Stimulated activated CD4-positive, alpha-beta T cell treated with anti-CD3 and anti-CD28 coated beads, Interleukin-4, amount 100 ng/mL, for 24 hours (primary cell): ENCODE results near the gene AFAP1.

Source experiments
- DNase-seq: peaks from one replicate; pipeline ENCODE4 v3.0.0-alpha.2; 2020

Gene AFAP1

GRCh38 chr4:7733801-7734650, 205.6 kb downstream of the AFAP1 start:
- DNase-seq = no peak

DNA sequence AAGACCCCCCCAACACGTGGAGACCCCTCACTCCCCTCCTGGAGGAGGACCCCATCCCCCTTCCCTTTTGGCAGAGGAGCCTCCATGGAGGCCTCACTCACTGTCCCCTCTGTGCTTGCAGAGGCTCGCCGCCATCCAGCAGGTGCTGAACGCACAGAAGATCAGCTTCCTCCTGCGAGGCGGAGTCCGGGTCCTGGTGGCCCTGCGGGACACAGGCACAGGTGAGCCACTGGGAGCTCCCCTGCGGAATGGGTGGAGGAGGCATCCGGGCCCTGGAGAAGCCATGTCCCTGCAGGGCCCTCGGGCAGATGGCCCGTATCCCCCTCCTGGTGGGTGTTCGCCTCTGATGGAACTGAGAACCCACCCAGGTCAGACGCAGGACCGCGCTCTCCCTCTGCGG, 206.5 kb downstream of the AFAP1 start:
- DNase-seq = no peak

- no peak for DNase-seq
These were observed 207.4 kb downstream of the AFAP1 start for GRCh38 chr4:7732263-7732662.

DNA sequence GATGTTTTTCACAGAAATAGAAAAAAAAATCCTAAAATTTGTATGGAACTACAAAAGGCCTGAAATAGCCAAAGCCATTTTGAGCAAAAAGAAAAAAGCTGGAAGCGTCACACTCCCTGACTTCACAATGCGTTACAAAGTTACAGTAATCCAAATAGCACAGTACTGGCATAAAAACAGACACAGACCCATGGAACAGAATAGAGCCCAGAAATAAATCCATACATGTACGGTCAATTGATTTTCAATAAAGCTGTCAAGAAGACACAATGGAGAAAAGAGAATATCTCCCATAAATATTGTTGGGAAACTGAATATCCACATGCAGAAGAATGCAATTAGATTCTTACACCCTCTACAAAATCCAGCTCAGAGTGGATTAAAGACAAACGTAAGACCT, 208.2 kb downstream of the AFAP1 start:
- no peak for DNase-seq

GRCh38 chr4:7727749-7728148, 211.9 kb downstream of the AFAP1 start:
- no peak for DNase-seq

- DNase-seq = no peak
These were observed 212.8 kb downstream of the AFAP1 start for GRCh38 chr4:7726665-7727413.

DNA sequence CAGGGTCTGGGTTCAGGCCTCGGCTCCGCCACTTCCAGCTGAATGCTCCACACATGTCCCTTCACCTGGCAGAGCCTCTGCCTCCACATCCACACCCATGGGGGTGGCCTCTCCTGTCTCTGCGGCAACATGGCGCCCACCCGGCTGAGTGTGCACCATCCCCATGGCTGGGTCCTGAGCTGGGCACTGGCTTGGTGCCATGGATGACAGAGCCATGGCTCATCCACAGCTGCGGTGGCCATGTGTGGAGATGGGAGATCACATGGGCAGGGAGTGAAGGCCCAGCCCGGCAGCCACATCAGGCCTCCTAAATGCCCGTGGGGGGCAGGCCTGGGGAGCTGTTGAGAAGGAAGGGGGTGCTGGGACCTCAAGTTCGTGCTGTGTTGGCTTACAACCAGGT, 213.7 kb downstream of the AFAP1 start:
- DNase-seq = no peak

DNA sequence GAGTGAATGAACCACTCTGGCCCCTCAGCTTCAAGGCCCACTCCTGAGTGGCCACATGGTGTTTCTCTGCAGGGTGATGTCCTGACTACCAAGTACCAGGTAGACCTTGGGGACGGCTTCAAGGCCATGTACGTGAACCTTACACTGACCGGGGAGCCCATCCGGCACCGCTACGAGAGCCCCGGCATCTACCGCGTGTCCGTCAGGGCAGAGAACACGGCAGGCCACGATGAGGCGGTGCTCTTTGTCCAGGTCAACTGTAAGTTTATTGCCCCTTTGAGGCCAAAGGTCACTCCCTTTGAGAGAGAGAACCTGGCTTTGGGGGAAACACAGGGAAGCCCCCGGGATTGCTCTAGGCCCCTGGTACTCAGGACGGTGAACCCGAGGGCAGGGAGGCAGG, 216.0 kb downstream of the AFAP1 start:
- no peak for DNase-seq

DNA sequence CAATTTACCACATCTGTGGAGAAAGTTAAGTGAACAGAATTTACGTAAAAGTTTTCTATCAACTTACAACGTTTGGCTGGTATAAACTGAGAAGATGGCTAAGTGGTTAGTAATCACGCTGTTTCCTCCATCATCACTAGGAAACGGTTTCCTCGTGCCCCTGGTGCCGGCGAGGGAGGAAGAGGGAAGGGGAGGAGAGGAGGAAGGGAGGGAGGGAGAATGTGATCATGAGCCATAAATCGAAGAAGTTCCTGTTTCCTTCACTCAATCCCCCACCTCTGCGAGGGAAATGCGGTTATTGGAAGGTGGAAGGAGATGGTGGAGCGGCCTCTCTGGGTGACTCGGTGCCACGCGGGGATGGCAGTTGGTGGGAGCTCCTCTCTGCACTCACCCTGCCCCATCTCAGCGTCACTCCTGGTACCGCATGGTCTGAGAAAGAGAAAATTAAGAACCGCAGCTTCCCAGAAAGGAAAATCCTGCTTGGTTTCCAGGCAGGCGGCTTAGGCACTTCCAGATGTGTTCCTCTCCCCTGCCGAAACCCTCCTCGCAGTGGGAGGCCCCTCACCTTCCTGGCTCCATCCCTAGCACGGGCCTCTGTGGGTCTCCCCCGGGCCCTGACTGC, 216.8 kb downstream of the AFAP1 start:
- DNase-seq = no peak

DNA sequence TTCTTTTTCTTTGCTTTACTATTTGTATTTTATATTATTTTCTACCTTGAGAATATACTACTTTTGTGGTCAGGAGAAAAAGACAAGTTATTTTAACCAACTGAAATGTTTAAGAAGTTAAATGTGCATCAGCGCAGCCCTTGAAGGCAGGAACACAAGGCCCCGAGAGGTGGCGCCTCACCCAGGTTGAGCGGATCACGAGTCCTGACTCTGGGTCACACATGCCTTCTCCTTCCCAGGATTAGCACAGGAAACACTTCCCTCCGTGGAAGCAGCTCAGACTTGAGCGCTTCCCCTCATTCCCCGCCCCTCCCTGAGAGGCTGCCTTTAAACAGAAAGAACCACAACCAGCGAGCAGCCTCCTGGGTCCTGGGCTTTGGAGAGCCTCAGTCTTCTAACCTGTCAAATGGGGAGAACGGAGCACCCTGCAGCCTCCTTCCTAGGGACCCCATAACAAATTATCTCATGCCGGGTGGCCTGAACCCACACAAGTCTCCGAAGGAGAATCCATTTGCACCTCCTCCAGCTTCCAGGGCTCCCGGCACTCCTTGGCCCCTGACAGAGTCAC, 217.6 kb downstream of the AFAP1 start:
- no peak for DNase-seq

GRCh38 chr4:7719354-7720174, 220.1 kb downstream of the AFAP1 start:
- DNase-seq = peak; percentile 69

GRCh38 chr4:7717946-7718490, 221.6 kb downstream of the AFAP1 start:
- DNase-seq = no peak

- DNase-seq = no peak
These were observed 222.5 kb downstream of the AFAP1 start for GRCh38 chr4:7717161-7717560.

DNA sequence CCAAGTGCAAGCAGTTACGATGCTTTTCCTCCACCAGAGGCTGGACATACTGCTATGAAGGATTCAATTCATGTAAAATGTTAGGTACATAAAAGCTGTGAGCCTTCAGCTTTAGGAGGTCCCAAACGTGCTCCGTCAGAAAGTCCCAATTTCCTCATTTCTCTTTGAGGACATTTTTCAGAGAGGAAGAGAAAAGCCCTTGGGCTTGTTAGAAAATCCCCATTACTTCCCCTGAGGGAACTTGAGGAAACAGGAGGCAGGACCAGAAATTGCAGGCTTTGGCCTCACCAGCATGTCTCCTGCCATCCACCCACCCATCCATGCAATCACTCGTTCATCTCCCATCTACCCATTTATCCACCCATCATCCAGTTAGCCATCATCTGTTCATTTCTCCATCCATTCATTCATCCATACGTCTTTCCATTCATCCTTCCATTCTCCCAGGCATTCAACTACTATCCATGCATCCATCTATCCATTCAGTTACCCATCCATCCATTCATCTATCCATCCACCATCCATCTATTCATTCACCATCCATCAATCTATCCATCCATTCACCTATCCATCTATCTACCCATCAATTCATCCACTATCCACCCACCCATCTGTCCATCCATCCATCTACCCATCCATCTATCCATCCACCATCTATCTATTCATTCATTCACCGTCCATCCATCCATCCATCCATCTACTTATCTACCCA, 223.5 kb downstream of the AFAP1 start:
- DNase-seq = no peak

- DNase-seq = no peak
These were observed 224.2 kb downstream of the AFAP1 start for GRCh38 chr4:7715271-7716009.

DNA sequence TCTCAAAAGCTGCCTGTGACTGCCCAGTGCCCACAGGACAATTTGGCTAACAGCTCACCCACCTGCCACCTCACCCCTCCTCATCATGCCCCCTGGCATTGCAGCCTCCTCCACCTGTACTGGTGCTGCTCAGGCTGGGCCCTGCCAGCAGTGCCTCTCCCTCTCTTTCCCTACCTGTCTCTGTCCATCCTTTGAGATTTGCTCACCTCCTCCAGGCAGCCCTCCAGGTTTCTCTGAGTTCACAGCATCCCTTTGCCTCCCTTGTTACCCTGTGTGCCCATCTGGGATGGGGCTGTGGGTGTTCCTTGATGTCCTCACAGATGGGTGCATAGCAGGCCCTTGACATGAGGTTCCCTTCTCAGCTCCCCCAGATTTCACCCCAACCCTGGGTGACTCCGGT, 224.9 kb downstream of the AFAP1 start:
- DNase-seq = no peak

GRCh38 chr4:7714176-7714575, 225.5 kb downstream of the AFAP1 start:
- no peak for DNase-seq

GRCh38 chr4:7713757-7714156, 225.9 kb downstream of the AFAP1 start:
- no peak for DNase-seq

GRCh38 chr4:7712021-7712671, 227.5 kb downstream of the AFAP1 start:
- no peak for DNase-seq

GRCh38 chr4:7711307-7711963, 228.2 kb downstream of the AFAP1 start:
- no peak for DNase-seq
